GM18499 (cell line): ENCODE results near the gene TSPAN9.

Experiments used
- ATAC-seq: cut with Tn5 transposase; IDR thresholded peaks from one replicate; pipeline ENCODE4 v1.9.1; 2021; ENCODE audit warnings: moderate number of reproducible peaks; ENCODE audit not compliant: insufficient read depth, unreplicated experiment

Gene TSPAN9

GRCh38 chr12:3176754-3177153 is 99.6 kb downstream of the TSPAN9 start:
- ATAC-seq: no peak

GRCh38 chr12:3177778-3178425 is 100.7 kb downstream of the TSPAN9 start:
- no peak for ATAC-seq

- no peak for ATAC-seq
These were observed 101.6 kb downstream of the TSPAN9 start for GRCh38 chr12:3178671-3179313.

GRCh38 chr12:3179731-3180130 is 102.6 kb downstream of the TSPAN9 start:
- no peak for ATAC-seq

- no peak for ATAC-seq
These were observed 105.2 kb downstream of the TSPAN9 start for GRCh38 chr12:3182426-3182825.

GRCh38 chr12:3184485-3184884 is 107.3 kb downstream of the TSPAN9 start:
- no peak for ATAC-seq

GRCh38 chr12:3185260-3185870 is 108.2 kb downstream of the TSPAN9 start:
- ATAC-seq: no peak

- ATAC-seq: no peak
These were observed 109.5 kb downstream of the TSPAN9 start for GRCh38 chr12:3186546-3187215.

- no peak for ATAC-seq
These were observed 110.9 kb downstream of the TSPAN9 start for GRCh38 chr12:3187846-3188770.

- ATAC-seq: no peak
These were observed 112.1 kb downstream of the TSPAN9 start for GRCh38 chr12:3189282-3189681.

GRCh38 chr12:3190101-3190500 is 112.9 kb downstream of the TSPAN9 start:
- ATAC-seq: no peak

- ATAC-seq: no peak
These were observed 114.3 kb downstream of the TSPAN9 start for GRCh38 chr12:3191450-3191849.

- no peak for ATAC-seq
These were observed 115.0 kb downstream of the TSPAN9 start for GRCh38 chr12:3192221-3192620.

- ATAC-seq: no peak
These were observed 116.0 kb downstream of the TSPAN9 start for GRCh38 chr12:3193131-3193530.

GRCh38 chr12:3193755-3194154 is 116.6 kb downstream of the TSPAN9 start:
- ATAC-seq: no peak

- ATAC-seq: no peak
These were observed 118.2 kb downstream of the TSPAN9 start for GRCh38 chr12:3195337-3195736.

GRCh38 chr12:3195859-3196483 is 118.8 kb downstream of the TSPAN9 start:
- ATAC-seq: no peak

- no peak for ATAC-seq
These were observed 119.3 kb downstream of the TSPAN9 start for GRCh38 chr12:3196488-3196887.

- ATAC-seq: no peak
These were observed 120.1 kb downstream of the TSPAN9 start for GRCh38 chr12:3197131-3197818.
